ENCODE measurements around the gene SAMD4B.
"Not testable (repeated sequence)": the region's sequence is repeated elsewhere in the genome, so short reads cannot be mapped to it uniquely, and the experiment has no call there.

Gene SAMD4B

GRCh38 chr19:39372941-39373340 is 30.7 kb downstream of the SAMD4B start:
- DNase-seq: no peak

- no peak for DNase-seq
Measured at GRCh38 chr19:39375929-39376328, 33.7 kb downstream of the SAMD4B start.

GRCh38 chr19:39377373-39378362 is 35.4 kb downstream of the SAMD4B start:
- no peak for DNase-seq

- DNase-seq: not testable (repeated sequence)
Measured at GRCh38 chr19:39379366-39379765, 37.1 kb downstream of the SAMD4B start.

GRCh38 chr19:39379865-39380396 is 37.7 kb downstream of the SAMD4B start:
- no peak for DNase-seq

- no peak for DNase-seq
Measured at GRCh38 chr19:39380521-39381502, 38.6 kb downstream of the SAMD4B start.

GRCh38 chr19:39381910-39382611 is 39.8 kb downstream of the SAMD4B start:
- no peak for DNase-seq

- no peak for DNase-seq
Measured at GRCh38 chr19:39382991-39383828, 41.0 kb downstream of the SAMD4B start.

- no peak for DNase-seq
Measured at GRCh38 chr19:39384839-39385568, 42.8 kb downstream of the SAMD4B start.

- DNase-seq: no peak
Measured at GRCh38 chr19:39385629-39386411, 43.6 kb downstream of the SAMD4B start.

GRCh38 chr19:39386557-39386956 is 44.3 kb downstream of the SAMD4B start:
- no peak for DNase-seq

GRCh38 chr19:39388657-39389056 is 46.4 kb downstream of the SAMD4B start:
- no peak for DNase-seq

GRCh38 chr19:39389631-39390414 is 47.6 kb downstream of the SAMD4B start:
- no peak for DNase-seq

- DNase-seq: no peak
Measured at GRCh38 chr19:39390451-39390750, 48.2 kb downstream of the SAMD4B start.

GRCh38 chr19:39390751-39391437 is 48.7 kb downstream of the SAMD4B start, which contains the start of the genes MED29 and PAF1:
Gene MED29 (plus strand): TSS chr19:39391378. CDS start chr19:39391423, 45 bp downstream.
Gene PAF1 (minus strand): TSS chr19:39391106. CDS start chr19:39390864, 242 bp downstream.
- peak; percentile 97 for DNase-seq

- peak; percentile 54 for DNase-seq
Measured at GRCh38 chr19:39397360-39398296, 55.4 kb downstream of the SAMD4B start.

GRCh38 chr19:39398297-39398864 is 56.2 kb downstream of the SAMD4B start:
- DNase-seq: peak; percentile 21

All from amniotic stem cell (primary cell).